ENCODE measurements around the gene ITGA11. TPM values are rescaled to one million over a fixed set of nuclear protein-coding genes. Genes with fewer than 3 reads are reported as not detected.
"Not testable (repeated sequence)": the region's sequence is repeated elsewhere in the genome, so short reads cannot be mapped to it uniquely, and the experiment has no call there.

Gene ITGA11
- total and polyA plus RNA-seq, 2 experiments from 2014 or later: 0.03 to 0.40 TPM

- TF ChIP-seq, protein P1, sequence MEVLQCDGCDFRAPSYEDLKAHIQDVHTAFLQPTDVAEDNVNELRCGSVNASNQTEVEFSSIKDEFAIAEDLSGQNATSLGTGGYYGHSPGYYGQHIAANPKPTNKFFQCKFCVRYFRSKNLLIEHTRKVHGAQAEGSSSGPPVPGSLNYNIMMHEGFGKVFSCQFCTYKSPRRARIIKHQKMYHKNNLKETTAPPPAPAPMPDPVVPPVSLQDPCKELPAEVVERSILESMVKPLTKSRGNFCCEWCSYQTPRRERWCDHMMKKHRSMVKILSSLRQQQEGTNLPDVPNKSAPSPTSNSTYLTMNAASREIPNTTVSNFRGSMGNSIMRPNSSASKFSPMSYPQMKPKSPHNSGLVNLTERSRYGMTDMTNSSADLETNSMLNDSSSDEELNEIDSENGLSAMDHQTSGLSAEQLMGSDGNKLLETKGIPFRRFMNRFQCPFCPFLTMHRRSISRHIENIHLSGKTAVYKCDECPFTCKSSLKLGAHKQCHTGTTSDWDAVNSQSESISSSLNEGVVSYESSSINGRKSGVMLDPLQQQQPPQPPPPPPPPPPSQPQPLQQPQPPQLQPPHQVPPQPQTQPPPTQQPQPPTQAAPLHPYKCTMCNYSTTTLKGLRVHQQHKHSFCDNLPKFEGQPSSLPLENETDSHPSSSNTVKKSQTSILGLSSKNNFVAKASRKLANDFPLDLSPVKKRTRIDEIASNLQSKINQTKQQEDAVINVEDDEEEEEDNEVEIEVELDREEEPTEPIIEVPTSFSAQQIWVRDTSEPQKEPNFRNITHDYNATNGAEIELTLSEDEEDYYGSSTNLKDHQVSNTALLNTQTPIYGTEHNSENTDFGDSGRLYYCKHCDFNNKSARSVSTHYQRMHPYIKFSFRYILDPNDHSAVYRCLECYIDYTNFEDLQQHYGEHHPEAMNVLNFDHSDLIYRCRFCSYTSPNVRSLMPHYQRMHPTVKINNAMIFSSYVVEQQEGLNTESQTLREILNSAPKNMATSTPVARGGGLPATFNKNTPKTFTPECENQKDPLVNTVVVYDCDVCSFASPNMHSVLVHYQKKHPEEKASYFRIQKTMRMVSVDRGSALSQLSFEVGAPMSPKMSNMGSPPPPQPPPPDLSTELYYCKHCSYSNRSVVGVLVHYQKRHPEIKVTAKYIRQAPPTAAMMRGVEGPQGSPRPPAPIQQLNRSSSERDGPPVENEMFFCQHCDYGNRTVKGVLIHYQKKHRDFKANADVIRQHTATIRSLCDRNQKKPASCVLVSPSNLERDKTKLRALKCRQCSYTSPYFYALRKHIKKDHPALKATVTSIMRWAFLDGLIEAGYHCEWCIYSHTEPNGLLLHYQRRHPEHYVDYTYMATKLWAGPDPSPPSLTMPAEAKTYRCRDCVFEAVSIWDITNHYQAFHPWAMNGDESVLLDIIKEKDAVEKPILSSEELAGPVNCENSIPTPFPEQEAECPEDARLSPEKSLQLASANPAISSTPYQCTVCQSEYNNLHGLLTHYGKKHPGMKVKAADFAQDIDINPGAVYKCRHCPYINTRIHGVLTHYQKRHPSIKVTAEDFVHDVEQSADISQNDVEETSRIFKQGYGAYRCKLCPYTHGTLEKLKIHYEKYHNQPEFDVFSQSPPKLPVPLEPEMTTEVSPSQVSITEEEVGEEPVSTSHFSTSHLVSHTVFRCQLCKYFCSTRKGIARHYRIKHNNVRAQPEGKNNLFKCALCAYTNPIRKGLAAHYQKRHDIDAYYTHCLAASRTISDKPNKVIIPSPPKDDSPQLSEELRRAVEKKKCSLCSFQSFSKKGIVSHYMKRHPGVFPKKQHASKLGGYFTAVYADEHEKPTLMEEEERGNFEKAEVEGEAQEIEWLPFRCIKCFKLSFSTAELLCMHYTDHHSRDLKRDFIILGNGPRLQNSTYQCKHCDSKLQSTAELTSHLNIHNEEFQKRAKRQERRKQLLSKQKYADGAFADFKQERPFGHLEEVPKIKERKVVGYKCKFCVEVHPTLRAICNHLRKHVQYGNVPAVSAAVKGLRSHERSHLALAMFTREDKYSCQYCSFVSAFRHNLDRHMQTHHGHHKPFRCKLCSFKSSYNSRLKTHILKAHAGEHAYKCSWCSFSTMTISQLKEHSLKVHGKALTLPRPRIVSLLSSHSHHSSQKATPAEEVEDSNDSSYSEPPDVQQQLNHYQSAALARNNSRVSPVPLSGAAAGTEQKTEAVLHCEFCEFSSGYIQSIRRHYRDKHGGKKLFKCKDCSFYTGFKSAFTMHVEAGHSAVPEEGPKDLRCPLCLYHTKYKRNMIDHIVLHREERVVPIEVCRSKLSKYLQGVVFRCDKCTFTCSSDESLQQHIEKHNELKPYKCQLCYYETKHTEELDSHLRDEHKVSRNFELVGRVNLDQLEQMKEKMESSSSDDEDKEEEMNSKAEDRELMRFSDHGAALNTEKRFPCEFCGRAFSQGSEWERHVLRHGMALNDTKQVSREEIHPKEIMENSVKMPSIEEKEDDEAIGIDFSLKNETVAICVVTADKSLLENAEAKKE (CRISPR knock-in tag; IDR thresholded peaks at IDR 0.05): no peak
- no peak for TF ChIP-seq REST (IDR thresholded peaks at IDR 0.05; ENCODE audit: unreplicated experiment)
- TF ChIP-seq ZNF114 (CRISPR knock-in tag; IDR thresholded peaks at IDR 0.05): no peak
- no peak for TF ChIP-seq ZNF331 (CRISPR knock-in tag; IDR thresholded peaks at IDR 0.05; ENCODE audit: low read depth)
- no peak for TF ChIP-seq NANOG (IDR thresholded peaks at IDR 0.05; ENCODE audit: borderline replicate concordance)
- no peak for TF ChIP-seq EZH2 (IDR thresholded peaks at IDR 0.05; ENCODE audit: low read depth, unreplicated experiment)
Measured at GRCh38 chr15:68423359-68424296, 8.3 kb downstream of the ITGA11 start (continued).

DNA sequence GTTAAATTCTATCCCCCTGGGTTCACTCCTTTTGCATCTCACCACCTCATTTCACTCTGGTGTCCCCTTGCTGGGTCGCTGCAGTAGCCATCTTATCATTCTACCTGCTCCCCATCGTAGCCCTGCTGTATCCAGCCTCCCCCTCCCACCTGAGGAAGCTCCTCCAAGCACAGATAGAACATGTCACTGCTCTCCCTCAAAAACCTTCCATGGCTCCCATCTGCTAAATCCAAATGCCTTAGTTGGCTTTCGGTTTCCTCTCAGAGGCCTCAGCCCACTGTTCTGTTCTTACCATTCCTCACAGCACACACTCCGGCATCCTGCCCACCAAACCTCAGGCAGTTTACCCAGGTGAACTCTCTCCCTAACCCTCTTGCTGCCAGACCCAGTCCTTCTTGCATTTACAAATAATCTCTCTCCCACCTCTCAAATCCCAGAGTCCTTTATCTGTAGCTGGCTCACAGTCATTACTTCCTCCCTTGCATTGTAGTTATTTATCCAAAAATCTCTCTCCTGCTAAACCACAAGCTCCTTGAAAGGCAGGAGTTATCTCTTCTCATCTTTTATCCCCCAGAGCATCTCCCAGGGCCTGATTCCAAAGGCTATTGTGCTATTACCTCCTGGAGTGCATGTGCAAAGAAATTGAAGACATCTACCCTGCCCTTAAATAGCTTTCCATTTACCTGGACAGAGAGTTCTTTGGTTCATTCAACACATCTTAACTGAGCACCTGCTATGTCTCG lies 9.4 kb downstream of the ITGA11 start:
- ATAC-seq; H3K4me2 ChIP-seq; H3K27me3 Mint-ChIP-seq (ENCODE audit: insufficient read depth, low read depth, poor library complexity); H4K20me1 ChIP-seq (replicated peaks; ENCODE audit: insufficient read depth); H3K27ac Mint-ChIP-seq; H3K9me3 Mint-ChIP-seq; H3K27me3 ChIP-seq (ENCODE audit: insufficient read depth); DNase-seq (ENCODE audit: low spot score); H3K9me2 ChIP-seq (ENCODE audit: insufficient read depth); H3F3A ChIP-seq (replicated peaks; ENCODE audit: low read depth); H3K36me3 ChIP-seq (ENCODE audit: insufficient read depth); H3K4me3 Mint-ChIP-seq; H3K79me2 ChIP-seq (replicated peaks; ENCODE audit: insufficient read depth); H3K27ac ChIP-seq (ENCODE audit: low read depth); H3K36me3 Mint-ChIP-seq (ENCODE audit: low read depth); H2AFZ ChIP-seq; H3K4me3 ChIP-seq: not testable (repeated sequence)
- H3K4me1 ChIP-seq (ENCODE audit: insufficient read depth): peaks cover 13% of the 10 kb centered on the region
- H3K4me1 Mint-ChIP-seq: peaks cover 29% of the 10 kb centered on the region

Measured in GM23338 (cell line).